Activated T-cell treated with anti-CD3 and anti-CD28 coated beads for 48 hours (primary cell): Measurements from ENCODE around the gene RING1.
"Not testable (repeated sequence)": the region's sequence is repeated elsewhere in the genome, so short reads cannot be mapped to it uniquely, and the experiment has no call there.

ENCODE experiments used
- DNase-seq: peaks from one replicate; pipeline ENCODE4 v3.0.0-alpha.2; 2020; ENCODE audit warnings: low read depth

RING1 gene

GRCh38 chr6:33206027-33206863, 2.1 kb upstream of the RING1 start:
- DNase-seq = no peak

GRCh38 chr6:33206864-33207551, 1.3 kb upstream of the RING1 start:
- DNase-seq = no peak

- DNase-seq = no peak
These were observed 679 bp upstream of the RING1 start for GRCh38 chr6:33207552-33208090.

GRCh38 chr6:33209856-33210255, 1.6 kb downstream of the RING1 start:
- DNase-seq = no peak

GRCh38 chr6:33211136-33211535, 2.8 kb downstream of the RING1 start:
- no peak for DNase-seq

- no peak for DNase-seq
These were observed 3.5 kb downstream of the RING1 start for GRCh38 chr6:33211666-33212422.

GRCh38 chr6:33212857-33213165, 4.5 kb downstream of the RING1 start:
- no peak for DNase-seq

- no peak for DNase-seq
These were observed 5.1 kb downstream of the RING1 start for GRCh38 chr6:33213166-33213988.

GRCh38 chr6:33213989-33214335, 5.7 kb downstream of the RING1 start:
- no peak for DNase-seq

- no peak for DNase-seq
These were observed 7.2 kb downstream of the RING1 start for GRCh38 chr6:33215271-33216116.

GRCh38 chr6:33216117-33216649, 7.9 kb downstream of the RING1 start:
- no peak for DNase-seq

- DNase-seq = no peak
These were observed 8.9 kb downstream of the RING1 start for GRCh38 chr6:33217246-33217645.

- no peak for DNase-seq
These were observed 9.4 kb downstream of the RING1 start for GRCh38 chr6:33217681-33218080.

- not testable (repeated sequence) for DNase-seq
These were observed 18.3 kb downstream of the RING1 start for GRCh38 chr6:33226503-33227120.

- DNase-seq = no peak
These were observed 26.9 kb downstream of the RING1 start for GRCh38 chr6:33235221-33235634.

- DNase-seq = no peak
These were observed 28.0 kb downstream of the RING1 start for GRCh38 chr6:33236328-33236727.

GRCh38 chr6:33236852-33237251, 28.6 kb downstream of the RING1 start:
- DNase-seq = no peak

- no peak for DNase-seq
These were observed 29.4 kb downstream of the RING1 start for GRCh38 chr6:33237741-33238140.

- DNase-seq = no peak
These were observed 33.7 kb downstream of the RING1 start for GRCh38 chr6:33241968-33242367.

- no peak for DNase-seq
These were observed 35.2 kb downstream of the RING1 start for GRCh38 chr6:33243476-33243875.
